ENCODE data around the gene VSTM2L.

The VSTM2L gene

DNA sequence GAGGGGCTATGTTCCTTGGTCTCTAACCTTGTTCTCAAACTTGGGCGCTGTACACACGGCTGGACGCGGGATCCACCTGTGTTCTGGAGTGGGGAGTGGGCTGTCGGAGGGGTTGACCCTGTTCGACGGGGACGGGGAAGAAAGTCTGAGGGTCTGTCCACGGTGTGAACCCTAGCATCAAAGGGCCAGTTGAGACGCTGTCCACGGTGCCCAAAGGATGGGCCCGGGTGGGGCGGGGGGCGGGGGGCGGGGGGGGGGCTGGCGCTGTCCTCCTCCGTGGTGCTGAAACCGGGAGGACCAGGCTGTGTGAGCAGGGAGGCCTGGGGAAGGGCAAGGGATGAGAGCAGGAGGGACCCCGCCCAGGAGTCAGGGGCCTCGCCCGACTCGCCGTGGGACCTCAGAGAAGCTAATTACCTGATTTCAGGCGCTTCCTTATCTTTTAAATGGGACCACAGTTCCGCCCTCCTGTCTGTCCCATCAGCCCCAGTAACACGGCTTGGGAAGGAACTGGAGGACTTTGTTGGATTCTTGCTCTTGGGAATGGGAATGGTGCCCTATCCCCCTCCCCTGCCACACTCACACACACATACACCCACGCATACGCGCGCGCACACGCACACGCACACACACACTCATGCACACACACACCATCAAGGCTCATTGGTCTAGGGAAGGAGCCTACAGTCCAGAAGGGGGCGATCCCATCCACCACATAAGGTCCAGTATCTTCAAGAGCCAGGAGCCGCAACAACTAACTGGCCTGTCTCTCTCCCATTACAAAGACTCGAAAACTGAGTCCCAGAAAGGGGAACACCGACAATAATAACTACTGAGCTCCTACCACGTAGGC is 1.0 kb upstream of the VSTM2L start:
- DNase-seq: no peak

DNA sequence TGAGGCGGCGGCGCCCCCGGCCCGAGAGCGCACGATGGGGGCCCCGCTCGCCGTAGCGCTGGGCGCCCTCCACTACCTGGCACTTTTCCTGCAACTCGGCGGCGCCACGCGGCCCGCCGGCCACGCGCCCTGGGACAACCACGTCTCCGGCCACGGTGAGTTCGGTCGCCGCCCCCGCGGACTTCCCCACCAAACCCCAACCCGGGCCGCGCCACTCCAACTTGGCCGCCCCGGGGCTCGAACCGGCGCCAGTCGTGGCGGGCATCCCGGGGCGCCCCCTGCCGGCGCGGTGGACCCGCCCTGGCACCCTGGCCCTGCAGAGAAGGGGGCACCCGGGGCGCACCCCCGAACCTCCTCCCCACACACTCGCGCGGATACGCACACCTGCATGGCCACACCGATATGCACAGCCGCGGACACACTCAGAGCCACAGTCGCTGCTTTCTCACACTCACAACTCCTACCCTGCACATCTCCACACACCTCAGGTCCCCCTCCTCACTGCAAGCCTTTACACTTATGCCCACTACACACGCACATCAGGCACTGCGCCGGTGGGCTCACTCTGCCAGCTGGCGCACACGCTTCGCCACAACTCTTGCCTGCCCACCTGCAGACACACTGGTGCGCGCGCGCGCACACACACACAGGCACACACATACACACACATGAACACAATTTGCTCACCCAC is 535 bp downstream of the VSTM2L start:
- DNase-seq: no peak

DNA sequence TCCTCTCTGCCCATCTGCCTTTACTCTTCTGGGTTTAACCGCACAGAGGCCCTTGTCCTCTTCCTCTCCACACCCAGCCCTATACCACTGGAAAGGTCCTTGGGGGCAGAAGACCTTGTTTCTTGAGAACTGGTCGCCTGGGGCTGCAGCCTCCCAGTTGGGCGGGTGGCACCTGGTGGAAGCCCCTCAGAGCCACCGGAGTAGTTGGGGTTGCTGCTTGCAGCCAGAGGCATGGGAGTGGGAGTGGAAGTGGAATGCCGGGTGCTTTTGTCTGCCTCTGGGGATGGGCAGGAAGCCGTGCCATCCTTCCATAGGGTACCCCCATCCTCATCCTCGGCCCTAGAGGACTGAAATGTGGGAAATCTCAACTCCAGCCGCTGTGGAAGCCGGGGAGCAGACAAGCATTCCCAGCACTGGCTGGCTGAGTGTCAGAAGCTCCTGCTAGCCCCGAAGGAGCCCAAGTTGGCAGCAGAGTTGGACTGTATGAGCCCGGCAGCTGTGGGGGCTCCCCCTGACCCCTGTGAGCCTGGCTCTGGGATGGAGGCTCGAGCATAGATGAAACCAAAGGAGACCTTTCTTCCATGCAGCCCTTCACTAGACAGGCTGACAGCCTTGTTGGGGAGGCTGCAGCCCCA is 1.2 kb downstream of the VSTM2L start:
- no peak for DNase-seq

DNA sequence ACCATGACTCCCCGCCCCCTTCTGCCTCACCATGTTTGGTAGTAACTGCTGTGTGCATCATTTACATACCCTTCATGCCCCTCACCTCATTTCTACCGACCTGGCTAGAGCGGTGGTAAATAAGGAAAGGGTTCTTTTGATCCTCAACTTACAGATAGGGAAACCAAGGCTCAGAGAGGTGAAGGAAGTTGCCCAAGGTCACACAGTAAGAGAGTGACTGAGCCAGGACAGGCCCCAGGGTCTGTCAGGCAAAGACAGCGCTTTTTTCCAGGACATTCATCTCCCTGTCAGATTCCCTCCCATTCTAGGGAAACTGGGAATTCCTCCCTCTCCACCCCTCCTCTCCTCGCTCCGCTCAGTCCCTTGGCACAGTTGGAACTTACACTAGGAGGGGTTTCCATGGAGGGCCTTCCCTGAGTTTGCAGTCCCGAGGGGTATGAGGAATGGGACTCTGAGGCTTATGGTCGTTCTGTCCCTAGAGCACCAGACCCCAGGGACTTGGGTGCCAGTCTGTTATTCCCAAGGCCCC is 2.0 kb downstream of the VSTM2L start:
- DNase-seq: no peak

DNA sequence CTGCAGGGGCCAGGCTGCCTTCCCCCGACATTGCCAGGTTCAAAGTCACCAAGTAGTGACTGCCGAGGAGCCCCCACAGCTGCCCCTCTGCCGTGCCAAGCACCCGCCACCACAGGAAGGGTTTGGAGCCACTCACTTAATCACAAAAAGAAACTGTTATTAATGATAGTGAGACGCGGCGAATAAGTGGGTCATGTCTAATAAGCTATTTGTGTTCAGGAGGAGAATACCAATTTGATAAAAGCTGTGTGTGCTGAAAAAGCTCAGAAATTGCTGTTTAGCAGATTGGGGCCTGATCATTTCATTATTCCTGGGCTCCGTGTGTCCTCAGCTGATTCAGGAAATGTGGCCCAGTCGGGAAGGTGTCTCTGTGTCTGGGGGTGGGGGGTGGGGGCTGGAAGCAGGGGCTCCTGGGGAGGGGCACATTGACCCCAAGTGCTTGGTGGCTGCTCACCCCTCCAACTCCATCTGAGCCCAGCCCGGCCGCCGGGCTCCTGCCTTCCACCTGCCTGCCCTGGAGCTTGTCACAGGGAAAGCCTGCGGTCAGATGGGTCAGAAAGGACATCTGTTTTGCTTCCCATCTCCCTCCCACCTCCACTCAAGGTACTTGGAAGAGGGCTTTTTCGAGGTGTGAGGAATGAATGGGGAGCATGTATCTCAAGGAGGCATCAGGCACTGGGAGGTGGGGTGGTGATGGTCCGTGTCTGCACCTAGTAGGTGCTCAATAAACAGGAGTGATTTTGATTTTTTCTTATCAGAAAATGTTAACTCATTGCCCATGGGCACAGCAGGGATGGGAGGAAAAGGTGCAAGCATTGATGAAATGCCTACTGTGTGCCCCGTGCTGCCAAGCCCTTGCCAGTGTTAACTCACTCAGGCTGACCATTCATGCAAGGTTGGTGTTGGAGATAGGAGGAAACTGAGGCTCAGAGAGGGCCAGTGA is 3.0 kb downstream of the VSTM2L start:
- DNase-seq: no peak

DNA sequence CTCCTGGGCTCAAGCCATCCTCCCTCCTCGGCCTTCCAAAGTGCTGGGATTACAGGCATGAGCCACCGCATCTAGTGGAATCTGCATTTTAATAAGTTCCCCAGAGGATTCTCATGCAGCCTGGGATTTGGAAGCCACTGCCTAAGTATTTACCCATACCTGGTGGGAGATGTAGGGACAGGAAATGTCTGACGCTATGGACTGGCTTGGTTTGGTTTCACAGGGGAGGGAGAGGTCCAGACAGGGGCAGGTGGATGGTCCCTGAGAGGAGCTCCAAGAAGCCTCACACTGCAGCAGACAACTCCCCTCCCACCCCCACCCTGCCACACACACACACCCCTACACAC is 4.4 kb downstream of the VSTM2L start:
- DNase-seq: no peak

DNA sequence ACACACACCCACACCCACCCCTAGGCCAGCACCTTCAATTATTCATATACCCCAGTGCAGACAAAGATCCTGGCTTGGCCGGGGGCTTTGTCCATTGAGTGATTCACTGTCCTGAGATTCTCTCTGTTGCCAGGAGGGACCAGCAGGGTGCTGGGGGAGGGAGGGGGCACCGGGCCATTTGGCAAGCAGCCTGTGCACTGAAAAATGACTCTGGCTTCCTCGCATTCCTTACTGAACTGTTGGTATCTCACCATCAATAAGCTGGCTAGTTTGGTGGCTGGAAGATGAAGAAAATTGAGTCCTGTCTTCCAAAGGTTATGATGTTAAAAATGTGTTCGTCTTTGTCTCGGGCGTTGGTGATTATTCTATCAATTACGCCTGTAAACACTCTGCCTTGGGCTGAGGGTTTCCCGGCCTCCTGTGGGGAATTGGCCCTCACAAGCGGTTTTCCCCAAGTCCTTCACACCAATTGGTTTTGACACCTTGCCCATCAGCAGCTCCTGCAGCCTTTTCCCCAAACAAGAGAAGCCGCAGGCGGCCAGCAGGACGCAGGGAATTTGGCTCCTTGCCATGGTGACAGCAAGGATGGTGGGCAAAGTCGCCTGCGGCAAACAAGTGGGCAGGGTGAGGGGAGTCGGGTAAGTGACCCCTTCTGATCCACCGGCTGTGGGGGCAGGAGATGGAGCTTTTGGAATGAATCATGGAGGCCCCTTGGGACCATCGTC is 4.9 kb downstream of the VSTM2L start:
- DNase-seq: no peak

DNA sequence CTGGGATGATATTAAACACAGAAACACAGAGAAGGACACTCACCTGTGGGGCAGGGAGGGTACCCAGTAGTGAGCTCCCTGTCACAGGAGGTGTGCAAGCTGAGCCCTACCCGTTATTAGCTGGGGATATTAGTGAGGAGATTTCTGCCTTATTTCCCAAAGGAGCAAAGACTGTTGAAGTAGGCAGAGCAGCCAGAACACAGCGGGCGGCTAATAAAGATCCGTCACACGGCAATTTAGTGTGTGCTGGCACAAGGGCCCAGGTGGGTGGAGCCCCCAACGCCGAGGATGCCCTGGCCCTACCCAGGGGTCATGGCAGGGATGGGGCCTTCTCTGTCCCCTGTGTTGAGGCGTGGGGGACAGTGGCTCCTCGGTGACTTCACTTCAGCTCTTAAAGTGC is 8.3 kb downstream of the VSTM2L start:
- DNase-seq: no peak

DNA sequence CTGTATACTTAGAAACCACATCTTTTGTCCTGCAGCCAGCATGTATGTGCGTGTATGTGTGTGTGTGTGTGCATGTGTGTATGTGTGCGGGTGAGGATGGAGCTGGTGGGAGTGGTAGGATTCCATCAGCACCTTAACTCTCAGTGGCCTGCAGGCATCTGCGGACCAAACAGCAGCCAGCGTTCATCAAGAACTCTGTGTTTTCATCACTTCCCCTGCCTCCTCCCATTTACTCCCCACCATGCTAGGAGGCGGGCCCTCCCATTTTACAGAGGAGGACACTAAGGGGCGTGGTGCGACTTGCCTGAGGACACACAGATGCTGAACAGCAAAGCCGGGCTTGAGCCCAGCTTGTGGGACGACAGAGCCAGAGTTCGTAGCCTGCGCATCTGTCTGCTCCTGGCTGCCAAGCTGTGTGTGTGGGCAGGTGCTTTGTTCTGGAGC is 8.9 kb downstream of the VSTM2L start:
- no peak for DNase-seq

DNA sequence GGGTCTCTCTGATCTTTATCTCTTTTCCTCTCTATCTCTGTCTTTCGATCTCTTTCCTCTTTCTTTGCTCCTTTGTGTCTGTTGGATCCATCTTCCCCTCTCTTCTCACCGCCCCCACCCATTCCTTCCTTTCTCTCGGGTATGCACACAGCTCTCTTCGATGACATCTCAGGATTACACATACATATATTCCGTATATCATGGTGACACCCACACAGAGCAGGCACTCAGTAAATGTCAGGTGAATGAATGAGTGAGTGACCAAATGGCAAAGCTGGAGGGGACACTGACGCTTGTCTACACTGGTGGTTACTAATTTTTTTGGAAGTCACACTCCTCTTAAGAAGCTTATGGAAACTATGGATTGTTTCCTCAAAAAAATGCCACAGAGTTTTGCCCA is 9.9 kb downstream of the VSTM2L start:
- DNase-seq: no peak

DNA sequence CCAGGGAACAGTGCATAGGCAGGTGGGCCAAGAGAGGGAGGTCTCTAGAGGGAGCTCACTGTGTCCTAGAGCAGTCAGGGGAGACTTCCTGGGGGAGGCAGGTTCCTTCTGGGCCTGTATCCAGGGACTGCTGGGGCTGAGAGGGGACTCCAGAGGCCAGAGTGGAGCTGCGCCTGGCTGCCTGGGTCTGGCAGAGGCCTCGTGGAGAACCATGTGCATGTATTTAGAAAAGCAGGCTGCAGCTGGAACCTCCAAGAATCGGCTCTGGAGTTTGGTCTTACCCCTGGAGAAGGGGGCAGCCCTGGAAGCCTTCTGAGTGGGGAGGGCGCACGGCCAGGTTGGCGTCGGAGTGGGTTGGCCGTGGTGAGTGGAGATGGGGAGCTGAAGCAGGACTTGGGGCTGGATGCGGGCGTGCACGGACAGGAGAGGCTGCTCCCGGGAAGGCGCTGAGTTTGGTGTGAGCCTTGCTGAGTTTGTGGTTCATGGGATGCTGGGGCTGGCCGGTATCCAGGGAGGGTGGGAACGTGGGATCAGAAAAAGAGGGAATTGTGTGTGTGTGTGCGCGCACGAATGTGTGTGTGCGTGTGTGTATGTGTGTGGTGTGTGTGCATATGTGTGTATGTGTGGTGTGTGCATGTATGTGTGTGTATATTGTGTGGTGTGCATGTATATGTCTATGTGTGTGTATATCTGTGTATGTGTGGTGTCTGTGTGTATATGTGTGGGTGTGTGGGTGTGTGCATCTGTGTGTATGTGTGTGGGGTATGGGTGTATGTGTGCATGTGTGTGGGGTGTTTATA is 10.8 kb downstream of the VSTM2L start:
- no peak for DNase-seq

DNA sequence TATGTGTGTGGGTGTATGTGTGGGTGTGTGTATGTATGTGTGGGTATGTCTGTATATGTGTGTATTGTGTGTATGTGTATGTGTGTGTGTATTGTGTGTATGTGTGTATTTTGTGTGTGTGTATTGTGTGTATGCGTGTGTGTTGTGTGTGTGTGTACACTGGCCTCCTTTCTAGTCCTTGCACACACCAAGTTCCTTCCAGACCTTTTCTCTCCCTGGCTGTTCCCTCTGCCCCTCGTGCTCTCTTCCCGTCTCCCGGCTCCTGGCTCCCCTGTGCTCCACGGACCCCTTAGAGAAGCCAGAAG is 11.4 kb downstream of the VSTM2L start:
- no peak for DNase-seq

DNA sequence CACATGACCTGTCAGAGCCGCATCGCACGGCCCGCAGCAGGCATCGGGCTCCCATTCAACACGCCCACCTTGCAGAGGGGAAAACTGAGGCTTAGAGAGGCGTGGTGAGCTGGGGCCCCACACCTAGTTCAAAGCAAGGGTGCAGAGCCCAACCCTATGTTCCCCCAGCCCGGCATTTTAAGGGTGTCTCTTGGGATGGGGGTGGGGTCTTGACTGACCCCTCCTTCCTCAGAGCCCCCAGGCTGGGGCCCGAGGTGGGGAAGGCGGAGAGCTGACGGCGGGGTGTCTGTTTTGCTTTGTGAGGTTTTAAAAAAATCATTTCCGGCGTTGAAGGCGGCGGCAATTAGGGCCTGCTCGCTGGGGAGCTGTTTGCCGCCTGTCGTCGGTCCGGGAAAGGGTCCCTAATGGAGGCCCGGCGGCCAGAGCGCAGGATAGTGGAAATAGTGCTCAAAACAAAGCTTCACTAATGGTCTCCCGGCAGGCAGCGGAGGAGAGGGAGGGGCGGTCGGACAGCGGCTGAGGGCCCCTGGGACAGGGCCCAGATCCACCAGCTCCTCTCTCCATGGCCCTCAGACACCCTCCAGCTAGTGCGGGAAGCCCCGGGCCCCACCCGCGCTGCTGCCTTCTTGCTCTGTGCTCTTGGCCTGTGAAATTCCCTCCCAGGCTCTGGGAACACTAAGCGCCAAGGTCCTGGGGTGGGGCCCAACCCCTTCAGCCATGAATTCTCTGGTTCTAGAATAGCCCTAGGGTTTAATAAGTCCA is 11.9 kb downstream of the VSTM2L start:
- no peak for DNase-seq

DNA sequence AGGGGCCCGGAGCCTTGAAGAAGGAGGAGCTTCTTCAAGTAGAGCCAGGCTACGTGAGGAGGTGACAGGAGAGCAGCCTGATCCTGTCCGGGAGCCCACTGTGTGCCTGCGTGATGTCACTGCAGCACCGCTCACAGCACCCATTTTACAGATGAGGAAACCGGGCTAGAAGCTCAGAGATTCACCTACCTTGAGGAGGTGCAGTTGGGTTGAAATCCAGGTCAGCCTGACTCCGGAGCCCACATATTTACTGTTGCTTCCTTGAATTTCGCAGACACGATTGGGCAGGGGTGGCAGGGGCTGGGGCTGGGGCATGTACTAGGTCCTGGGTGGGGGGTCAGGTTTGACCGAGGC is 12.5 kb downstream of the VSTM2L start:
- DNase-seq: no peak

DNA sequence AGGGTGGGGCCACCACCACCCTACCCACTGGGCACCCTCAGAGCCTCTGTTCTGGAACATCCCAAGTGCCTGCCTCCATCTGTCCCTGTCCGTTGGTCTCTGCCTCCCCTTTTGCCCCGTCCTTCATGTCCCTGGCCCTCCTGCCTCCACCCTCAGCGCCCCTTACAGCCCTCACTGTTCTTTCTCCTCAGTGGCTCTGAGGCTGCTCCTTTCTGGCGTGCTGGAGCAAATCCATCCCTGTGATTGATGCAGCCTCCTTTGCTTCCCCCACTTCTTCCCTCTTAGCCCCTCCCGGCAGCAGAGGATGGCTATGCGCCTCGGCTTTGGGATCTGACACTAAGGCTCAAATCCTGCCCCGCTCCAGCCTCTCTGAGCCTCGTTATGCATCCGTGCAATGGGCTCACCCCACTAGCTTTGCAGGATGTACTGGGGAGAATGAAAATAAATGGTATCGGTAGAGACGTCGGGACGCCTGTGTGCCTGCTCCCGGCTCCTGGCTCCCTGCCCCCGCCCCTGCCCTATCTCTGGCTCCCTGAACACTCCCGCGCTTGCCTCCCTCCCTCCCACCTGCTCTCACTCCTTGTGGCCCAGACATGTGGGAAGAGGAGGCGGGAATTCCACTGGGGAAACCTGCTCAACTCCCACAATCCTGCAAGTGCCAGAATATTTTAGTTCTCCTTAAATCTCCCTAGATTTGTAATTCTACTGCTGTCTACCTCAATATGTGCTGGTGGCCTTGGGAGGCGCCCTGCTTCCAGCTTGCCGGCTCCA is 13.1 kb downstream of the VSTM2L start:
- no peak for DNase-seq

DNA sequence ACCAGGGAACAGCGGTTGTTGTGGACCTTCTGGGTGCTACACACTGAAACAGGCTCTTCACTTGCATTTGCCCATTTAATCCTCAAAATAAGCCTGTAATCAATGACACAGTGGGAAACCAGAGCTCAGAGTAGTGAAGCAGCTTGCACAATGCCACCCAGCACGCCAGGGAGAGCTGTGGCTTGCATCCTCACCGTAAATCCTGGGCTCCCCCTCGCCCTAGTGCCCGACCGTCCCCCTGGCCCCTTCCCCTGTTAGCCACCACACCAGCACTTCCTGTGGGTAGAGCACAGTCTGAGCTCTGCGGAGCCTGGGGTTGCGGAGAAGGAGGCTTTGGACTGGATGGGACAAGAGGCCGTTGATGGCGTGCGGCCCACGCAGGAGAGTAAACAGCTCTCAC is 14.5 kb downstream of the VSTM2L start:
- no peak for DNase-seq

DNA sequence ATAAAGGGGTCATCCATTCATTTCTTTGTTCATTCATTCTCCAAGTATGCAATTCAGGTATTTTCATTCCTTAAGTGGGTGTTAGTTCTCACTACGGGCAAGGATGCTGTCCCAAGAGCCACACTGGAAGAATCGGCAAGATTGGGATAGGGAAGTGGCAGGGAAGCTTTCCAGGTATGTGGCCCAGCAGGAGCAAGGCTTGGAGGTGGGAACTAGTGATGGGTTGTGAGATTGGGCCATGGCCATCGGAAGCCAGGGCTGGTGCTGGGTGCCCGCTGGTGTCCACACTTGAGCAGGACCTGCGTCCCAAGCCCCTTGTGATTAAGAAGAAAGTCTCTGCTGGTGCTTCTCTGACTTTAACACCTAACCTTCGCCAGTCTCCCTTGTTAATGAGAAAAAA is 15.1 kb downstream of the VSTM2L start:
- DNase-seq: no peak

DNA sequence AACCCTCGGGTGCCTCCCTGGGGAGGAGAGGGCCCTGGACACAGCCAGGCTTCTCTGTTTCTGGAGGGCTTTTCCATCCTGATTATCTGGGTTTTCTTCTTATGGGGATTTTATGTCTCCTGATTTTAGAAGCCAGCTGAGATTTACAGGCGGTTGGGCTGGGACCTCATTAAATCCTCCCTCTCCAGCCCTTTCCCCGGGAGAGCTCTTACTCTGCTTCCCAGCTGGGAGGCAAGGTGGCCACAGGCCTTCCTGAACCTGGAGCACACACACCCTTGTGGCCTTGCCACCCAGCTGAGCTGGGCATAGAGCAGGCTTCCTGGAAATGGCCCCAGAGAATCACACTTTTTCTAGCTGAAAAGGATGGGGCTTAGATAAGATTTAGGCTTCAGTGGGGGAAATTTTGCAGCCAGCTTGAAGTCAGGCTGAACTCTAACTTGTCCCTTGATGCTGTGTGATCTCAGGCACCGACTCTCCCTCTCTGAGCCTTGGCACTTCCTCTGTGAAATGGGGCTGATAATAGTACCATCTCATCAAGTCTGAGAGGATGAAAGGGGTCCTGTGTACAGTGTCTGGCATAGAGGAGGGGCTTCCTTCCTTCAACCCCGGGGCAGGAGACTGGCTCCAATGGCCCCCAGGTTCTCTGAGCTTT is 16.6 kb downstream of the VSTM2L start:
- no peak for DNase-seq

DNA sequence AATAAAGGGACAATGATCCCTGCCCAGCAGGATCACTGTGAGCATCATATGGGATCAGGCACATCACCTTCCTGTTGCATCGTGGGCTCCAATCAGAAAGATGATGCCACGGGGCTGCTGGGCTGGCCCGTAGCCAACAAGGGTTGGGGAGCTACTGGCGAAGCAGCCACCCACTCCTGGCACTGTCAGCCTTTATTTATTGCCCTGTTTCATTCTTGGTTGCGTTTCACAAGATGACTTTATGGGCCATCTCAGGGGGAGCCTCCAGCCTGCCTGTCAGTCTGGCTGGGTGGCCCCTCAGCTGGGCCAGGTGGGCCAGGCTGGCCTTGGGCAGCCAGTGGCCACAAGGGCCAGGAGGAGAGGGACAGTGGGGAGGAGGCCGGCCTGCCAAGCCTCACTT is 17.3 kb downstream of the VSTM2L start:
- DNase-seq: no peak

All from activated naive CD4-positive, alpha-beta T cell treated with Interleukin-2 at 50 U/mL for 16 hours (primary cell).